Measurements from ENCODE around the gene LUZP2. TPM values are rescaled to one million over a fixed set of nuclear protein-coding genes. Genes with fewer than 3 reads are reported as not detected.

The LUZP2 gene
- total RNA-seq, 4 donors from 2014 or later = 0.16 to 0.17 TPM; not detected in 2

DNA sequence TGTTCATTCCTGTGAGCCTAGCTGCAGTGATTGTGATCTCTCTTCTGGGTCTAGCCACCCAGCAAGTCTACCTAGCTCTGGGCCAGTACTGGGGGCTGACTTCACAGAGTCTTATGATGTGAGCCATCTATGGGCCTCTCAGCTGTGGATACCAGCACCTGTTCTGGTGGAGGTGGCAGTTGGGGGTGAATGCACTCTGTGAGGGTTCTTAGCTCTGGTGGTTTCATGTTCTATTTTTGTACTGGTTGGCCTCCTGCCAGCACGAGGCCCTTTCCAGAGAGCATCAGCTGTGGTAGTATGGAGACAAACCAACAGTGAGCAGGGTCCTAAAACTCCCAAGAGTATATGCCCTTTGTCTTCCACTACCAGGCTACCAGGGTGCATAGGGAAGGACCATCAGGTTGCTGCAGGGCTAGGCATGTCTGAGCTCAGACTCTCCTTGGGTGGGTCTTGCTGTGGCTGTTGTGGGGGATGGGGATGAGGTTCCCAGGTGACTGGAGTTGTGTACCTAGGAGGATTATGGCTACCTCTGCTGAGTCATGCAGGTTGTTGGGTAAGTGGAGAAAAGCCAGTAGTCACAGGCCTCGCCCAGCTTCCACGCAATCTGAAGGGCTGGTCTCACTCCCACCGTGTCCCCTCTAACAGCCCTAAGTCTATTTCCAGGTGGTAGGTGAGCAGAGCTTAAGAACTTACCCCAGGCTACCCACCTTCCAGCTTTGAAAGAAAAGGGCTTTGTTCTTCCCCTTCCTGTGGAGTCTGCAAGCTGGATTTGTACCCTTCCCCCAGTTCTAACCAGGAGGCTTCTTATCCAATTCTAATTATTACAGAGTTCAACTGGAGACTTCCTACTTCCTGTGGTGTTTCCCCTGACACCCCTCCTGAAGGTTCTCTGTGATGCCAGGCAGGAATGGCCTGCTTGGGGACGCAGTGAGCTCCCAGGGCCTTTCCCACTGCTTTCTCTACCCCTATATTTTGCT, 250.7 kb downstream of the LUZP2 start:
- 38 to 85% methylated on average over 1 to 2 of the region's 5 CpGs for WGBS, 2 donors (ENCODE audit: low coverage in 1 of 2)
- no peak for ATAC-seq
- no peaks in the 10 kb centered on the region for H3K27me3 ChIP-seq
- no peak overlapping the region for H3K4me3 ChIP-seq
- TF ChIP-seq, protein P1, sequence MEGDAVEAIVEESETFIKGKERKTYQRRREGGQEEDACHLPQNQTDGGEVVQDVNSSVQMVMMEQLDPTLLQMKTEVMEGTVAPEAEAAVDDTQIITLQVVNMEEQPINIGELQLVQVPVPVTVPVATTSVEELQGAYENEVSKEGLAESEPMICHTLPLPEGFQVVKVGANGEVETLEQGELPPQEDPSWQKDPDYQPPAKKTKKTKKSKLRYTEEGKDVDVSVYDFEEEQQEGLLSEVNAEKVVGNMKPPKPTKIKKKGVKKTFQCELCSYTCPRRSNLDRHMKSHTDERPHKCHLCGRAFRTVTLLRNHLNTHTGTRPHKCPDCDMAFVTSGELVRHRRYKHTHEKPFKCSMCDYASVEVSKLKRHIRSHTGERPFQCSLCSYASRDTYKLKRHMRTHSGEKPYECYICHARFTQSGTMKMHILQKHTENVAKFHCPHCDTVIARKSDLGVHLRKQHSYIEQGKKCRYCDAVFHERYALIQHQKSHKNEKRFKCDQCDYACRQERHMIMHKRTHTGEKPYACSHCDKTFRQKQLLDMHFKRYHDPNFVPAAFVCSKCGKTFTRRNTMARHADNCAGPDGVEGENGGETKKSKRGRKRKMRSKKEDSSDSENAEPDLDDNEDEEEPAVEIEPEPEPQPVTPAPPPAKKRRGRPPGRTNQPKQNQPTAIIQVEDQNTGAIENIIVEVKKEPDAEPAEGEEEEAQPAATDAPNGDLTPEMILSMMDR (IDR thresholded peaks at IDR 0.05) = no peak
- TF ChIP-seq EP300 (IDR thresholded peaks at IDR 0.05) = no peak
- no peak for TF ChIP-seq POLR2A (IDR thresholded peaks at IDR 0.05)
- no peak for TF ChIP-seq POLR2AphosphoS5 (IDR thresholded peaks at IDR 0.05)
- H3K4me1 ChIP-seq = no peaks in the 10 kb centered on the region
- H3K27ac ChIP-seq = no peak overlapping the region
- no peaks in the 10 kb centered on the region for H3K9me3 ChIP-seq
- no peaks in the 10 kb centered on the region for H3K36me3 ChIP-seq

DNA sequence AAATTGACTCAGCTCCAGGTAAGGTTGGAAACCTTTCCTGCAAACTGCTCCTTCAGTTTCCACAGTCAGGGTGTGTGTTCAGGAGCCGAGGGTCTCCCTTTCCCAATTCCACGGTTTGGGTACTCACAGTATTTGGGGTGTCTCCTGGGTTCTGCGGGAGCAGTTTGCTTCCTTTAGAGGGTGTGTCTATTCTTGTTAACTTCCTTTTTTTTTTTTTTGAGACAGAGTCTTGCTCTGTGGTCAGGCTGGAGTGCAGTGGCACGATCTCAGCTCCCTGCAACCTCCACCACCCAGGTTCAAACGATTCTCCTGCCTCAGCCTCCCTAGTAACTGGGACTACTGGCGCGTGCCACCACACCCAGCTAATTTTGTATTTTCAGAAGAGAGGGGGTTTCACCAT, 251.4 kb downstream of the LUZP2 start:
- Histone ChIP-seq H3K4me3 (no peak overlapping the region), H3K27me3 (no peaks in the 10 kb centered on the region), H3K36me3 (no peaks in the 10 kb centered on the region), H3K27ac (no peak overlapping the region), H3K9me3 (no peaks in the 10 kb centered on the region), H3K4me1 (no peaks in the 10 kb centered on the region)
- ATAC-seq = no peak
- TF ChIP-seq EP300 (IDR thresholded peaks at IDR 0.05) = no peak
- TF ChIP-seq POLR2A (IDR thresholded peaks at IDR 0.05) = no peak
- TF ChIP-seq, protein P1 (IDR thresholded peaks at IDR 0.05) = no peak
- no peak for TF ChIP-seq POLR2AphosphoS5 (IDR thresholded peaks at IDR 0.05)
- WGBS, 2 donors (ENCODE audit: low coverage in 1 of 2) = 53 to 89% methylated on average over 3 to 5 of the region's 7 CpGs

DNA sequence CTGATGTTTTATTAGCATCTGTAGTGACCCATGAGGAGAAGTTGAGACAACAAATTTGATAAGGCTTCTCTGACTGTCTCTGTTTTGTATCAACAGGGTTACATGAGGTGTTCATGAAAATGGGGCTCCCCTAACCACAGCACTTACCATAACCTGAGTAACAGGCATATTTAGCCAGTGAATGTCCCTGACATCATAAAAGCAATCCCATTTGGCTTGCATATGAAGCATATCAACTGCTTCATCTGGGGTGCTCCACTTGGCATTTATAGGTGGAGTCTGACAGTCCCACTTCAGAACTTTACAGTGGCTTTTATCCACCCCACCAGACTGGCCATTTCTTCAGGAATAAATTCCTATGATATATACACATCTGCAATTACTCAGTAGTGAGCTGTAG, 257.6 kb downstream of the LUZP2 start:
- no peaks in the 10 kb centered on the region for H3K36me3 ChIP-seq
- no peak overlapping the region for H3K4me3 ChIP-seq
- H3K27ac ChIP-seq = no peak overlapping the region
- TF ChIP-seq POLR2A (IDR thresholded peaks at IDR 0.05) (no peak), EP300 (IDR thresholded peaks at IDR 0.05) (no peak), POLR2AphosphoS5 (IDR thresholded peaks at IDR 0.05) (no peak)
- TF ChIP-seq, protein P1 (IDR thresholded peaks at IDR 0.05) = no peak
- ATAC-seq = no peak
- H3K4me1 ChIP-seq = no peaks in the 10 kb centered on the region
- no peaks in the 10 kb centered on the region for H3K9me3 ChIP-seq
- no peaks in the 10 kb centered on the region for H3K27me3 ChIP-seq

DNA sequence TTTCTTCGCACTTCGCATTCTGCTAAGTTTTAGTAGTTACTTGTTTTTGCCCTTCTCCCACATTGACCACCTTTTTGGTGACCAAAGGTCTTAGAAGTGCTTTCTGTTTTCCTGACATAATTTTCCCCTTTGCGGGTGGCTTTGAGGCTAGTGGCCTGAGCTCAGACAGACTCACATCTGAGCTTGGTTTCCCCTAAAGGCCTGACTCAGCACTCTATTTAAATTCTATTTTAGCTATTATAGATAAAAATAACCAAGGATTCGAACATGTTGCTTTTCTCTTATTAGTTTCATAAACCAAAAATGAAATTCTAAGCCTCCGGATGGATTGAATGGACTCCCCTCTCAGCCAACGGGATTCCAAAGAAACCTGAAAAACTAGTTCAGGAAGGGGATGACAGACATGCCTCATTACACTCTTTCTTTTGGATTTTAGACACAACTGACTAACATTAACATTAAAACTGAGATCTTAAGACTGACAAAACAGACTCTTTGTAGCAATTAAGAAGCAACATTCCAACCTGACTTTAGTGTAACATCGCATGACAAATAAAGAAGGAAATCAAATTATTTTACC, 258.5 kb downstream of the LUZP2 start:
- Histone ChIP-seq H3K27me3 (no peaks in the 10 kb centered on the region), H3K27ac (no peak overlapping the region), H3K36me3 (no peaks in the 10 kb centered on the region), H3K4me3 (no peak overlapping the region), H3K4me1 (no peaks in the 10 kb centered on the region), H3K9me3 (no peaks in the 10 kb centered on the region)
- ATAC-seq = no peak
- WGBS, 2 donors (ENCODE audit: low coverage in 1 of 2) = 87 to 90% methylated on average over 7 of the region's 7 CpGs
- TF ChIP-seq POLR2A (IDR thresholded peaks at IDR 0.05) (no peak), EP300 (IDR thresholded peaks at IDR 0.05) (no peak), POLR2AphosphoS5 (IDR thresholded peaks at IDR 0.05) (no peak)
- TF ChIP-seq, protein P1 (IDR thresholded peaks at IDR 0.05) = no peak

Measured in gastroesophageal sphincter (tissue), 4 donors.